ENCODE measurements around the gene SLC25A12. TPM values are rescaled to one million over a fixed set of nuclear protein-coding genes. Genes with fewer than 3 reads are reported as not detected.
A peak's percentile ranks its signal among the peaks of the same experiment; 100 is the strongest.

Gene SLC25A12
- total RNA-seq, 1 donor: 26.8 TPM

DNA sequence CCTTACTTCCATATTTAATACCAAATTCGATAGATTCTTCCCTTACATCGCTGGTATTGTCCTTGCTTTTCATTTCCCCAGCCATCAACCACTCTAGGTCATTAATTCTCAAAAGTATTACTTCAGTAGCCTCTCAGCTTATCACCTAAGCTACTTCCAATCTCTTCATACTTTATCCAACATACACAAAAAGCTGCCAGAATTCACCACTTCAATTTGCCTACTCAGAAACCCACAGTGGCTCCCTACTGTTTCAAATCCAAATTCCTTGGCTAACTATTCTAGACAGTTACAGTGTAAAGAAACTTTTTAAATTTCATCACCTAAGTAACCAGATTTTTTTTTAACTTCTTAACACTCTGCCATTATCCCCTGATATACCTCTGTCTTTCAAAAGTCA is 4.7 kb downstream of the SLC25A12 start:
- Histone ChIP-seq H3K36me3 (ENCODE audit: insufficient read depth, low read length) (no peaks in the 10 kb centered on the region), H3K4me2 (ENCODE audit: insufficient read depth, low read length) (no peak overlapping the region), H3K9me3 (ENCODE audit: low read depth, low read length) (no peaks in the 10 kb centered on the region), H4K20me1 (ENCODE audit: insufficient read depth, low read length) (no peaks in the 10 kb centered on the region), H3K4me3 (ENCODE audit: insufficient read depth, low read length) (no peak overlapping the region), H3K4me1 (ENCODE audit: insufficient read depth, low read length) (peaks cover 13% of the 10 kb centered on the region), H2AFZ (ENCODE audit: low read length) (no peak overlapping the region), H3K79me2 (ENCODE audit: insufficient read depth, low read length) (peaks cover 21% of the 10 kb centered on the region), H3K27ac (ENCODE audit: low read depth, low read length) (no peak overlapping the region), H3K27me3 (ENCODE audit: insufficient read depth, low read length) (no peaks in the 10 kb centered on the region)
- DNase-seq (ENCODE audit: insufficient read length, low spot score, missing footprints): no peak
- TF ChIP-seq, protein P1, sequence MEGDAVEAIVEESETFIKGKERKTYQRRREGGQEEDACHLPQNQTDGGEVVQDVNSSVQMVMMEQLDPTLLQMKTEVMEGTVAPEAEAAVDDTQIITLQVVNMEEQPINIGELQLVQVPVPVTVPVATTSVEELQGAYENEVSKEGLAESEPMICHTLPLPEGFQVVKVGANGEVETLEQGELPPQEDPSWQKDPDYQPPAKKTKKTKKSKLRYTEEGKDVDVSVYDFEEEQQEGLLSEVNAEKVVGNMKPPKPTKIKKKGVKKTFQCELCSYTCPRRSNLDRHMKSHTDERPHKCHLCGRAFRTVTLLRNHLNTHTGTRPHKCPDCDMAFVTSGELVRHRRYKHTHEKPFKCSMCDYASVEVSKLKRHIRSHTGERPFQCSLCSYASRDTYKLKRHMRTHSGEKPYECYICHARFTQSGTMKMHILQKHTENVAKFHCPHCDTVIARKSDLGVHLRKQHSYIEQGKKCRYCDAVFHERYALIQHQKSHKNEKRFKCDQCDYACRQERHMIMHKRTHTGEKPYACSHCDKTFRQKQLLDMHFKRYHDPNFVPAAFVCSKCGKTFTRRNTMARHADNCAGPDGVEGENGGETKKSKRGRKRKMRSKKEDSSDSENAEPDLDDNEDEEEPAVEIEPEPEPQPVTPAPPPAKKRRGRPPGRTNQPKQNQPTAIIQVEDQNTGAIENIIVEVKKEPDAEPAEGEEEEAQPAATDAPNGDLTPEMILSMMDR (IDR thresholded peaks at IDR 0.05; ENCODE audit: extremely low read depth, low read depth, low read length): no peak

DNA sequence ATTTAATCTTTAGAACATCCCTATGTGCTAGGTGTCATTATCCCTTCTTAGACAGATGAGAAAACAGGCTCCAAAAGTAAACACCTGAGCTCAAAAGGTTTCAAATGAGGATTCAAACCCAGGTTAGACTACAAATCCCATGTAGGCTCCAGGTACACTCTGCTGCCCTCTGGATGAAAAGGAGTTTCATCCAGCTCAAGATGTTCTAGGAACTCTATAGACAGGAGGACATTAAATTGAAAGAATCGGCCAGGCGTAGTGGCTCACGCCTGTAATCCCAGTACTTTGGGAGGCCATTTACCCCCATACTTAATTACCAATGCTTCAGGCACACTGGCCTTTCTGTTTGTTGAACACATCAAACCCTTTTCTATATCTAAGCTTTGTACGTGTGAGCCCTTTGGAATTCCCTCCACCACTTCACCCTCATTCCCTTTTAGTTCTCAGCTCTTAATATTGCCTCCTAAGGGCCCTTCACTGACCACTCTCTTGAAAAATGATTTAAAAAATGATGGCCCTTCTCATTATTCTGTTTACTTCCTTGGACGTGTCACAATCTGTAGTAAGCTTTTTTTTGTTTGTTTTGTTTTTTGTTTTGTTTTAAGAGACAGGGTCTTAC is 10.7 kb downstream of the SLC25A12 start:
- Histone ChIP-seq H3K79me2 (ENCODE audit: insufficient read depth, low read length) (peaks cover 7% of the 10 kb centered on the region), H3K27me3 (ENCODE audit: insufficient read depth, low read length) (no peaks in the 10 kb centered on the region), H3K4me1 (ENCODE audit: insufficient read depth, low read length) (peaks cover 14% of the 10 kb centered on the region), H3K9me3 (ENCODE audit: low read depth, low read length) (no peaks in the 10 kb centered on the region), H2AFZ (ENCODE audit: low read length) (no peak overlapping the region), H4K20me1 (ENCODE audit: insufficient read depth, low read length) (peaks cover 3% of the 10 kb centered on the region), H3K36me3 (ENCODE audit: insufficient read depth, low read length) (no peaks in the 10 kb centered on the region), H3K4me3 (ENCODE audit: insufficient read depth, low read length) (no peak overlapping the region), H3K4me2 (ENCODE audit: insufficient read depth, low read length) (no peak overlapping the region), H3K27ac (ENCODE audit: low read depth, low read length) (no peak overlapping the region)
- TF ChIP-seq, protein P1 (IDR thresholded peaks at IDR 0.05; ENCODE audit: extremely low read depth, low read depth, low read length): no peak
- no peak for DNase-seq (ENCODE audit: insufficient read length, low spot score, missing footprints)

DNA sequence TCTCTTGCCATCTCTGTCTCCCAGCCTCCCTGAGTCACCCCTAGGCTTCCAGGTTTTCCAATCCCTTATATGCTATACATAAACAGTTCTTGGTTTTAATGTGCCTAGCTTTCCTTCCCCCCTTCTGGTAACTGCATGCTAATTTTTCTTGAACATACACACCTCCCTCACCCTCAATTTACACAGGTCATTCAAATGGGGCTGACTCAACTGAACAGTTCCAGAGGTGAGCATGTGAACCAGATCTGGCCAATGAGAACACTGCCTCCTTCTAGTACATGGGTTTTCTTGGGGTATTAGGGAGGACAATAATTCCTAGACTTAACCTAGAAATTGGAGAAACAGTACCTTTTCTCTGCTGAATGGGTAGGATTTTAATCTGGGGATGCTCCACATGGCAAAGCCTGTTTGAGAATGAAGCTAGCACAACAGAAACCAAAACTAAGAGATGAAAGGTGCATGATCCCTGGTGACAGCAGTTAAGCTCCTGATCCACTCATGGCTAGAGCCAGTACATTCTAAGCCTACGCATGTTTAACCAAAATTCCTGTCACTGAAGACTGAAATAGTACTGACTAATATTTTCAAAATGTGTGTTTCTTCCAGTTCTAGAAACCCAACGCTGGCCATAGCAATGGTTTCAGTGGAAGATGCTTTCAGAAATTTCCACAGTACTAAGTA is 11.8 kb downstream of the SLC25A12 start:
- H3K4me3 ChIP-seq (ENCODE audit: insufficient read depth, low read length): no peak overlapping the region
- no peak overlapping the region for H2AFZ ChIP-seq (ENCODE audit: low read length)
- H3K36me3 ChIP-seq (ENCODE audit: insufficient read depth, low read length): no peaks in the 10 kb centered on the region
- peak overlapping the region; percentile 5 for H3K27ac ChIP-seq (ENCODE audit: low read depth, low read length)
- H3K79me2 ChIP-seq (ENCODE audit: insufficient read depth, low read length): peaks cover 7% of the 10 kb centered on the region
- H4K20me1 ChIP-seq (ENCODE audit: insufficient read depth, low read length): peaks cover 3% of the 10 kb centered on the region
- no peaks in the 10 kb centered on the region for H3K9me3 ChIP-seq (ENCODE audit: low read depth, low read length)
- H3K4me2 ChIP-seq (ENCODE audit: insufficient read depth, low read length): peak overlapping the region; percentile 6
- TF ChIP-seq, protein P1 (IDR thresholded peaks at IDR 0.05; ENCODE audit: extremely low read depth, low read depth, low read length): no peak
- H3K4me1 ChIP-seq (ENCODE audit: insufficient read depth, low read length): peaks cover 21% of the 10 kb centered on the region
- DNase-seq (ENCODE audit: insufficient read length, low spot score, missing footprints): no peak
- H3K27me3 ChIP-seq (ENCODE audit: insufficient read depth, low read length): no peaks in the 10 kb centered on the region

DNA sequence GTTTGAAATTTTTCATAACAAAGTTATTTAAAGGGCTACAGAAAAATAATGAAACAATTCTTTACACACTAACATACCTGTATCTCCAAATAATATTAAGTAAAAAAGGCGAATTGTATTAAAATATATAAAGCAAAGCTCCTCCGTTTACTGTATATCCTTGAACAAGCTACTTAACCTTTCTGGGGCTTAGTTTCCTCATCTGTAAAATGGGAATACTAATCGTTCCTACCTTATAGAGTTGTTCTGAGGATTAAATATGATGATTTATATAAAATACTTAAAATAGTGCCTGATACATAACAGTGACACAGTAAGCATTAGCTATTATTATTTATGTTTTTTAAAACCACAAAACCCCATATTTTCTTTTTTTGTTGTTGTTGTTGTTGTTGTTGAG is 13.3 kb downstream of the SLC25A12 start:
- Histone ChIP-seq H2AFZ (ENCODE audit: low read length) (no peak overlapping the region), H3K36me3 (ENCODE audit: insufficient read depth, low read length) (no peaks in the 10 kb centered on the region), H3K9me3 (ENCODE audit: low read depth, low read length) (no peaks in the 10 kb centered on the region), H4K20me1 (ENCODE audit: insufficient read depth, low read length) (peaks cover 3% of the 10 kb centered on the region), H3K4me3 (ENCODE audit: insufficient read depth, low read length) (no peak overlapping the region), H3K27ac (ENCODE audit: low read depth, low read length) (no peak overlapping the region), H3K79me2 (ENCODE audit: insufficient read depth, low read length) (peaks cover 10% of the 10 kb centered on the region), H3K27me3 (ENCODE audit: insufficient read depth, low read length) (no peaks in the 10 kb centered on the region), H3K4me2 (ENCODE audit: insufficient read depth, low read length) (no peak overlapping the region), H3K4me1 (ENCODE audit: insufficient read depth, low read length) (peaks cover 26% of the 10 kb centered on the region)
- DNase-seq (ENCODE audit: insufficient read length, low spot score, missing footprints): no peak
- TF ChIP-seq, protein P1 (IDR thresholded peaks at IDR 0.05; ENCODE audit: extremely low read depth, low read depth, low read length): no peak
